ENCODE results near the gene FAM174C.

DNA sequence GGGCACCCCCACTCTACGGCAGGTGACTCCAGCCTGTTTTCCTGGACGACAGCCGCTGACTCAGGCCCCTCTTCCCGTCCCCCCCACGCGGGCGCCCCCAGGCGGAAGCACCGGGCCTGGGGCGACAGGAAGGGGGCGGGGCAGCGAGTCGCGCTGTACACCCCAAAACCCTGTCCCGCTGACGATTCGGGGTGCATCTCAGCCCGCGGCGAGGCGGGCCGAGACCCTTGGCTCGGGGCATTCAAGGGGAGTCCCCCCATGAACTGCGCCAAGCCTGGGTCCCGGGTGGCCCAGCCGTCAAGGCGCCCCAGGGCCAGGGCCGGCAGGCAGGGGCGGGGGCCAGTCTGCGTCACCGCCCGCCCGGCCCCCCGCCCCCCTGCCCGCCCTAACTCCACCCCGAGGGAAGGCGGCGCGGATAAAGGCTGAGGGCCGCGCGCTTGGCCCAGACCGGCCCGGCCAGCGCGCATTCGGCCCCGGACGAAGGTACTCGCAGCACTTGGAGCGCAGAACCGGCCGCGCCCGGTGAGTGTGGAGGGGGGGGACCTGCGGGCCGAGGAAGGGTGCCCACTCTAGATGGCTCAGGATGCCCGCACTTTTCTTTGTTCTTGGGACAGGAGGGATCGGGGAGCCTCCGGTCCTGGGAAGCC, 27.1 kb upstream of the FAM174C start, which contains the start of gene MIDN:
- TF ChIP-seq POLR2A (IDR thresholded peaks at IDR 0.05; ENCODE audit: low read depth, low read length), result peak; percentile 99
- TF ChIP-seq, protein P1, sequence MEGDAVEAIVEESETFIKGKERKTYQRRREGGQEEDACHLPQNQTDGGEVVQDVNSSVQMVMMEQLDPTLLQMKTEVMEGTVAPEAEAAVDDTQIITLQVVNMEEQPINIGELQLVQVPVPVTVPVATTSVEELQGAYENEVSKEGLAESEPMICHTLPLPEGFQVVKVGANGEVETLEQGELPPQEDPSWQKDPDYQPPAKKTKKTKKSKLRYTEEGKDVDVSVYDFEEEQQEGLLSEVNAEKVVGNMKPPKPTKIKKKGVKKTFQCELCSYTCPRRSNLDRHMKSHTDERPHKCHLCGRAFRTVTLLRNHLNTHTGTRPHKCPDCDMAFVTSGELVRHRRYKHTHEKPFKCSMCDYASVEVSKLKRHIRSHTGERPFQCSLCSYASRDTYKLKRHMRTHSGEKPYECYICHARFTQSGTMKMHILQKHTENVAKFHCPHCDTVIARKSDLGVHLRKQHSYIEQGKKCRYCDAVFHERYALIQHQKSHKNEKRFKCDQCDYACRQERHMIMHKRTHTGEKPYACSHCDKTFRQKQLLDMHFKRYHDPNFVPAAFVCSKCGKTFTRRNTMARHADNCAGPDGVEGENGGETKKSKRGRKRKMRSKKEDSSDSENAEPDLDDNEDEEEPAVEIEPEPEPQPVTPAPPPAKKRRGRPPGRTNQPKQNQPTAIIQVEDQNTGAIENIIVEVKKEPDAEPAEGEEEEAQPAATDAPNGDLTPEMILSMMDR (IDR thresholded peaks at IDR 0.05; ENCODE audit: extremely low read depth in 1 of 2, insufficient read depth in 1 of 2, low read depth in 1 of 2, low read length in 2 of 2), result peak; percentile 8 to 42
- TF ChIP-seq POLR2AphosphoS5 (IDR thresholded peaks at IDR 0.05; ENCODE audit: insufficient read depth, low read depth, low read length), result peak; percentile 99
- no peak for TF ChIP-seq EZH2 (IDR thresholded peaks at IDR 0.05; ENCODE audit: borderline replicate concordance, low read depth, low read length, severe bottlenecking)
- TF ChIP-seq JUN (IDR thresholded peaks at IDR 0.05; ENCODE audit: borderline replicate concordance, insufficient read depth, insufficient read length, low read depth), result no peak
